SK-N-SH (cell line): ENCODE data around the gene TCEANC. TPM values are rescaled to one million over a fixed set of nuclear protein-coding genes. Genes with fewer than 3 reads are reported as not detected.

ENCODE experiments used
- CTCF ChIA-PET: fragments of 300-600, 350-600 bp; formaldehyde crosslinking; extraction: SDS; loops from one replicate; lab custom pipeline; 2021; lab: Yijun Ruan, JAX
- POLR2A ChIA-PET: fragments of 350-600 bp; sonication (Branson Sonifier 250); formaldehyde crosslinking; extraction: SDS; loops from one replicate; lab custom pipeline; 2020; ENCODE audit warnings: antibody characterized with exemption, inconsistent platforms; lab: Yijun Ruan, JAX
- DNase-seq: peaks from one replicate; pipeline ENCODE4 v3.0.0; 2012
- H2AFZ ChIP-seq: fragments of 200-600 bp; sonication (generic); 2 replicates; pipeline ENCODE4 v1.8.1; 2016; ENCODE audit warnings: antibody characterized with exemption, mild to moderate bottlenecking, low read depth
- H3F3A ChIP-seq: fragments of 200-600 bp; sonication (generic); replicated peaks from 2 replicates; pipeline ENCODE3; 2016; ENCODE audit warnings: antibody characterized with exemption, mild to moderate bottlenecking; ENCODE audit not compliant: insufficient read depth
- H3K27ac ChIP-seq, 2 experiments: fragments of 200-500 bp in 1 of 2; fragments of 200-600 bp in 1 of 2; sonication (Bioruptor generic) in 1 of 2; sonication (generic), shearing (Covaris generic) in 1 of 2; 2 replicates each; pipeline versions ENCODE4 v1.5.1 to v1.6.1; 2014 to 2016; ENCODE audit warnings: low read depth in 2 of 2, inconsistent platforms in 1 of 2, low read length in 1 of 2, mild to moderate bottlenecking in 1 of 2, mixed read lengths in 1 of 2
- H3K27me3 ChIP-seq: fragments of 200-600 bp; sonication (generic), shearing (Covaris generic); 2 replicates; pipeline ENCODE4 v1.6.1; 2016; ENCODE audit warnings: mixed run types; ENCODE audit not compliant: insufficient read depth
- H3K36me3 ChIP-seq, 2 experiments: fragments of 200-500 bp in 1 of 2; fragments of 200-600 bp in 1 of 2; sonication (Bioruptor generic) in 1 of 2; sonication (generic) in 1 of 2; replicated peaks in 1 of 2; 2 replicates each; pipeline versions ENCODE3 to v1.5.1; 2014 to 2016; ENCODE audit warnings: low read length in 1 of 2, mild to moderate bottlenecking in 1 of 2; ENCODE audit not compliant: insufficient read depth in 2 of 2, control insufficient read depth in 1 of 2
- H3K4me1 ChIP-seq, 2 experiments: fragments of 200-500 bp in 1 of 2; fragments of 200-600 bp in 1 of 2; sonication (Bioruptor generic) in 1 of 2; sonication (generic), shearing (Covaris generic) in 1 of 2; 2 replicates each; pipeline versions ENCODE4 v1.5.1 to v1.6.1; 2014 to 2016; ENCODE audit warnings: low read depth in 1 of 2, low read length in 1 of 2, mixed run types in 1 of 2; ENCODE audit not compliant: insufficient read depth in 2 of 2, control insufficient read depth in 1 of 2
- H3K4me2 ChIP-seq: fragments of 200-600 bp; sonication (generic), shearing (Covaris generic); 2 replicates; pipeline ENCODE4 v1.6.1; 2017; ENCODE audit warnings: mixed run types
- H3K4me3 ChIP-seq, 2 experiments: fragments of 200-500 bp in 1 of 2; fragments of 200-600 bp in 1 of 2; sonication (Bioruptor generic) in 1 of 2; sonication (generic), shearing (Covaris generic) in 1 of 2; 2 replicates each; pipeline versions ENCODE4 v1.5.1 to v1.8.1; 2014 to 2016; ENCODE audit warnings: low read depth in 2 of 2, inconsistent platforms in 1 of 2, low read length in 1 of 2, mild to moderate bottlenecking in 1 of 2, mixed read lengths in 1 of 2, moderate library complexity in 1 of 2
- H3K79me2 ChIP-seq: fragments of 200-600 bp; sonication (generic); 2 replicates; pipeline ENCODE4 v1.8.1; 2017; ENCODE audit warnings: mild to moderate bottlenecking; ENCODE audit not compliant: insufficient read depth
- H3K9ac ChIP-seq: fragments of 200-600 bp; sonication (generic); 2 replicates; pipeline ENCODE4 v1.6.1; 2017; ENCODE audit warnings: mixed run types
- H3K9me2 ChIP-seq: fragments of 200-600 bp; sonication (generic); 2 replicates; pipeline ENCODE4 v1.6.1; 2017; ENCODE audit warnings: mixed run types
- H3K9me3 ChIP-seq: fragments of 200-600 bp; sonication (generic); 2 replicates; pipeline ENCODE4 v1.6.1; 2017; ENCODE audit warnings: mixed run types, mild to moderate bottlenecking, moderate library complexity
- H4K20me1 ChIP-seq: fragments of 200-600 bp; sonication (generic); 2 replicates; pipeline ENCODE4 v1.6.1; 2017; ENCODE audit warnings: mild to moderate bottlenecking, mixed run types; ENCODE audit not compliant: insufficient read depth
- ELF1 ChIP-seq: IDR thresholded peaks from 2 replicates; pipeline ENCODE4 v1.4.0; 2012
- EP300 ChIP-seq, 2 experiments: IDR thresholded peaks; 2 replicates each; pipeline versions ENCODE4 v1.4.0 to v1.6.1; 2012; ENCODE audit warnings: borderline replicate concordance in 1 of 2, low read depth in 1 of 2, low read length in 1 of 2
- EZH2phosphoT487 ChIP-seq: fragments of 200-600 bp; sonication (generic); IDR thresholded peaks from 2 replicates; pipeline ENCODE4 v1.6.1; 2017; ENCODE audit warnings: low read depth, mixed run types, mild to moderate bottlenecking, antibody characterized with exemption, moderate library complexity, borderline replicate concordance
- FOSL2 ChIP-seq: IDR thresholded peaks from 2 replicates; pipeline ENCODE4 v1.4.0; 2012; ENCODE audit warnings: low read depth, mild to moderate bottlenecking, moderate library complexity, borderline replicate concordance
- FOXM1 ChIP-seq: IDR thresholded peaks from 2 replicates; pipeline ENCODE4 v1.4.0; 2012; ENCODE audit warnings: low read depth, mild to moderate bottlenecking
- GABPA ChIP-seq: IDR thresholded peaks from 2 replicates; pipeline ENCODE4 v1.4.0; 2012; ENCODE audit warnings: low read depth, mild to moderate bottlenecking
- MEF2A ChIP-seq: IDR thresholded peaks from 2 replicates; pipeline ENCODE4 v1.4.0; 2012; ENCODE audit warnings: low read depth, borderline replicate concordance
- NRF1 ChIP-seq: IDR thresholded peaks from 2 replicates; pipeline ENCODE4 v1.6.1; 2012; ENCODE audit warnings: low read depth, mild to moderate bottlenecking, low read length
- POLR2AphosphoS5 ChIP-seq: IDR thresholded peaks from 2 replicates; pipeline ENCODE4 v1.6.1; 2012; ENCODE audit warnings: low read depth, low read length
- RCOR1 ChIP-seq: fragments of 150-350 bp; IDR thresholded peaks from 2 replicates; pipeline ENCODE4 v1.6.1; 2017; ENCODE audit warnings: antibody characterized with exemption, low read length
- TAF1 ChIP-seq: IDR thresholded peaks from 2 replicates; pipeline ENCODE4 v1.6.1; 2012; ENCODE audit warnings: low read depth, mild to moderate bottlenecking, low read length, moderate library complexity, borderline replicate concordance
- TEAD4 ChIP-seq: IDR thresholded peaks from 2 replicates; pipeline ENCODE4 v1.4.0; 2012; ENCODE audit warnings: mild to moderate bottlenecking, borderline replicate concordance; ENCODE audit not compliant: insufficient read depth
- WGBS: methylation state at CpG from one replicate; pipeline ENCODE4 v1.1.6; 2017; ENCODE audit warnings: low lambda C conversion rate; 5-methylcytosine and 5-hydroxymethylcytosine counted together
- polyA plus RNA-seq, 3 experiments: library from polyadenylated mRNA; depleted of rRNA; stranded (reverse); fragments of >200 nt; gene quantifications; 2 replicates each; pipeline ENCODE4 v1.2.3, GENCODE V29; 2012
- TF ChIP-seq, protein P1 (sequence below): IDR thresholded peaks from 2 replicates; pipeline ENCODE4 v1.4.0; 2012; ENCODE audit warnings: low read depth, borderline replicate concordance
- TF ChIP-seq, protein P2 (sequence below): fragments of 200-600 bp; sonication (generic); IDR thresholded peaks from 2 replicates; pipeline ENCODE4 v1.6.1; 2017; ENCODE audit warnings: antibody characterized with exemption, mild to moderate bottlenecking, moderate library complexity
- TF ChIP-seq, protein P3 (sequence below): fragments of 150-350 bp; IDR thresholded peaks from 2 replicates; pipeline ENCODE4 v1.6.1; 2017; ENCODE audit warnings: antibody characterized with exemption, low read length, low read depth, borderline replicate concordance
- TF ChIP-seq, protein P4 (sequence below): IDR thresholded peaks from 2 replicates; pipeline ENCODE4 v1.6.1; 2012; ENCODE audit warnings: mild to moderate bottlenecking, low read depth, low read length, moderate library complexity

Gene TCEANC
- polyA plus RNA-seq, 1 of the 3 experiments (the other 2 are of a cell fraction) = 0.84 TPM

DNA sequence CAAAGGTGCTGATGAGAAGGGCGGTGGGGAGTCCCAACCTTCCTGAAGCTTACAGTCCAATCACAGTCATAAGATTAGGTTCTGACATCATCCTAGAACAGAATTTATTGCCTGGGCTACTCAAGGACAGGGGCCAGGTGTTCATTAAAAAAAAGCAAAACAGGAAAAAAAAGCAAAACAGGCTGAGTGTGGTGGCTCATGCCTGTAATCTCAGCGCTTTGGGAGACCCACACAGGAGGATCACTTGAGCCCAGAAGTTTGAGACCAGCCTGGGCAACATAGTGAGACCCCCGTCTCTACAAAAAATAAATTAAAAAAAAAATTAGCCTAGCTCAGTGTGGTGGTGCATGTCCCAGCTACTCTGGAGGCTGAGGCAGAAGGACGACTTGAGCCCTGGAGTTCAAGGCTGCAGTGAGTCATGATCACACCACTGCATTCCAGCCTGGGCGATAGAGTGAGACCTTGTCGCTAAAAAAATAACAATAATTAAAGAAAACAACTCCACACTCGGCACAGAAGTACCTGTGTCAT lies 39.0 kb downstream of the TCEANC start:
- 82% methylated on average over 7 of the region's 7 CpGs for WGBS
- H3K27me3 ChIP-seq = no peaks in the 10 kb centered on the region; the same call in 1 of the 2 replicates
- ChIA-PET POLR2A (no interaction called here), CTCF (no interaction called here)
- H3K4me1 ChIP-seq = peaks cover 2 to 22% of the 10 kb centered on the region in 2 experiments
- no peaks in the 10 kb centered on the region for H3K9me2 ChIP-seq
- no peak overlapping the region for H3K9ac ChIP-seq
- H3F3A ChIP-seq = no peaks in the 10 kb centered on the region
- H3K4me2 ChIP-seq = no peak overlapping the region
- no peaks in the 10 kb centered on the region for H3K9me3 ChIP-seq
- no peaks in the 10 kb centered on the region for H3K36me3 ChIP-seq
- no peak overlapping the region for H2AFZ ChIP-seq
- no peak overlapping the region for H3K4me3 ChIP-seq
- peaks cover 44% of the 10 kb centered on the region for H4K20me1 ChIP-seq
- no peak for DNase-seq
- peaks cover 74% of the 10 kb centered on the region for H3K79me2 ChIP-seq
- no peak overlapping the region for H3K27ac ChIP-seq
- TF ChIP-seq RCOR1 (no peak), TAF1 (no peak), FOXM1 (no peak), ELF1 (no peak), TEAD4 (no peak), NRF1 (no peak), POLR2AphosphoS5 (no peak), EP300 (IDR thresholded peaks at IDR 0.05; ENCODE audit: borderline replicate concordance in 1 of 2, low read depth in 1 of 2, low read length in 1 of 2) (no peak), GABPA (no peak), FOSL2 (no peak), EZH2phosphoT487 (no peak), MEF2A (no peak)
- TF ChIP-seq, protein P1, sequence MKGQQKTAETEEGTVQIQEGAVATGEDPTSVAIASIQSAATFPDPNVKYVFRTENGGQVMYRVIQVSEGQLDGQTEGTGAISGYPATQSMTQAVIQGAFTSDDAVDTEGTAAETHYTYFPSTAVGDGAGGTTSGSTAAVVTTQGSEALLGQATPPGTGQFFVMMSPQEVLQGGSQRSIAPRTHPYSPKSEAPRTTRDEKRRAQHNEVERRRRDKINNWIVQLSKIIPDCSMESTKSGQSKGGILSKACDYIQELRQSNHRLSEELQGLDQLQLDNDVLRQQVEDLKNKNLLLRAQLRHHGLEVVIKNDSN = no peak
- TF ChIP-seq, protein P2, sequence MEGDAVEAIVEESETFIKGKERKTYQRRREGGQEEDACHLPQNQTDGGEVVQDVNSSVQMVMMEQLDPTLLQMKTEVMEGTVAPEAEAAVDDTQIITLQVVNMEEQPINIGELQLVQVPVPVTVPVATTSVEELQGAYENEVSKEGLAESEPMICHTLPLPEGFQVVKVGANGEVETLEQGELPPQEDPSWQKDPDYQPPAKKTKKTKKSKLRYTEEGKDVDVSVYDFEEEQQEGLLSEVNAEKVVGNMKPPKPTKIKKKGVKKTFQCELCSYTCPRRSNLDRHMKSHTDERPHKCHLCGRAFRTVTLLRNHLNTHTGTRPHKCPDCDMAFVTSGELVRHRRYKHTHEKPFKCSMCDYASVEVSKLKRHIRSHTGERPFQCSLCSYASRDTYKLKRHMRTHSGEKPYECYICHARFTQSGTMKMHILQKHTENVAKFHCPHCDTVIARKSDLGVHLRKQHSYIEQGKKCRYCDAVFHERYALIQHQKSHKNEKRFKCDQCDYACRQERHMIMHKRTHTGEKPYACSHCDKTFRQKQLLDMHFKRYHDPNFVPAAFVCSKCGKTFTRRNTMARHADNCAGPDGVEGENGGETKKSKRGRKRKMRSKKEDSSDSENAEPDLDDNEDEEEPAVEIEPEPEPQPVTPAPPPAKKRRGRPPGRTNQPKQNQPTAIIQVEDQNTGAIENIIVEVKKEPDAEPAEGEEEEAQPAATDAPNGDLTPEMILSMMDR = no peak
- TF ChIP-seq, protein P3, sequence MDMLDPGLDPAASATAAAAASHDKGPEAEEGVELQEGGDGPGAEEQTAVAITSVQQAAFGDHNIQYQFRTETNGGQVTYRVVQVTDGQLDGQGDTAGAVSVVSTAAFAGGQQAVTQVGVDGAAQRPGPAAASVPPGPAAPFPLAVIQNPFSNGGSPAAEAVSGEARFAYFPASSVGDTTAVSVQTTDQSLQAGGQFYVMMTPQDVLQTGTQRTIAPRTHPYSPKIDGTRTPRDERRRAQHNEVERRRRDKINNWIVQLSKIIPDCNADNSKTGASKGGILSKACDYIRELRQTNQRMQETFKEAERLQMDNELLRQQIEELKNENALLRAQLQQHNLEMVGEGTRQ = no peak
- TF ChIP-seq, protein P4, sequence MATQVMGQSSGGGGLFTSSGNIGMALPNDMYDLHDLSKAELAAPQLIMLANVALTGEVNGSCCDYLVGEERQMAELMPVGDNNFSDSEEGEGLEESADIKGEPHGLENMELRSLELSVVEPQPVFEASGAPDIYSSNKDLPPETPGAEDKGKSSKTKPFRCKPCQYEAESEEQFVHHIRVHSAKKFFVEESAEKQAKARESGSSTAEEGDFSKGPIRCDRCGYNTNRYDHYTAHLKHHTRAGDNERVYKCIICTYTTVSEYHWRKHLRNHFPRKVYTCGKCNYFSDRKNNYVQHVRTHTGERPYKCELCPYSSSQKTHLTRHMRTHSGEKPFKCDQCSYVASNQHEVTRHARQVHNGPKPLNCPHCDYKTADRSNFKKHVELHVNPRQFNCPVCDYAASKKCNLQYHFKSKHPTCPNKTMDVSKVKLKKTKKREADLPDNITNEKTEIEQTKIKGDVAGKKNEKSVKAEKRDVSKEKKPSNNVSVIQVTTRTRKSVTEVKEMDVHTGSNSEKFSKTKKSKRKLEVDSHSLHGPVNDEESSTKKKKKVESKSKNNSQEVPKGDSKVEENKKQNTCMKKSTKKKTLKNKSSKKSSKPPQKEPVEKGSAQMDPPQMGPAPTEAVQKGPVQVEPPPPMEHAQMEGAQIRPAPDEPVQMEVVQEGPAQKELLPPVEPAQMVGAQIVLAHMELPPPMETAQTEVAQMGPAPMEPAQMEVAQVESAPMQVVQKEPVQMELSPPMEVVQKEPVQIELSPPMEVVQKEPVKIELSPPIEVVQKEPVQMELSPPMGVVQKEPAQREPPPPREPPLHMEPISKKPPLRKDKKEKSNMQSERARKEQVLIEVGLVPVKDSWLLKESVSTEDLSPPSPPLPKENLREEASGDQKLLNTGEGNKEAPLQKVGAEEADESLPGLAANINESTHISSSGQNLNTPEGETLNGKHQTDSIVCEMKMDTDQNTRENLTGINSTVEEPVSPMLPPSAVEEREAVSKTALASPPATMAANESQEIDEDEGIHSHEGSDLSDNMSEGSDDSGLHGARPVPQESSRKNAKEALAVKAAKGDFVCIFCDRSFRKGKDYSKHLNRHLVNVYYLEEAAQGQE = no peak
- TF ChIP-seq, all 33 proteins: peak for 0
